Neural cell (in vitro differentiated cells): Measurements from ENCODE around the gene ATP8B3.

ENCODE experiments used
- EZH2 ChIP-seq: fragments of 200-600, 300-800 bp; shearing (Covaris generic), sonication (generic); IDR thresholded peaks from 2 replicates; pipeline ENCODE4 v1.6.1; 2014; ENCODE audit warnings: antibody characterized with exemption, low read length, borderline replicate concordance, mild to moderate bottlenecking; ENCODE audit not compliant: insufficient read depth, poor library complexity, severe bottlenecking
- MXI1 ChIP-seq: fragments of 450-650 bp; conservative IDR thresholded peaks from 2 replicates; pipeline ENCODE4 v1.6.1; 2014; ENCODE audit warnings: antibody characterized with exemption, mild to moderate bottlenecking; ENCODE audit not compliant: poor library complexity, severe bottlenecking
- SMC3 ChIP-seq: fragments of 450-650 bp; conservative IDR thresholded peaks from 2 replicates; pipeline ENCODE4 v1.6.1; 2014; ENCODE audit warnings: antibody characterized with exemption, mild to moderate bottlenecking, moderate library complexity; ENCODE audit not compliant: poor library complexity
- TAF1 ChIP-seq: IDR thresholded peaks from 2 replicates; pipeline ENCODE4 v1.6.1; 2012; ENCODE audit warnings: low read depth
- TF ChIP-seq, protein P1 (sequence below): fragments of 450-650 bp; IDR thresholded peaks from 2 replicates; pipeline ENCODE4 v1.5.1; 2014; ENCODE audit warnings: antibody characterized with exemption, mild to moderate bottlenecking, moderate library complexity; ENCODE audit not compliant: poor library complexity, severe bottlenecking
- TF ChIP-seq, protein P2 (sequence below): IDR thresholded peaks from 2 replicates; pipeline ENCODE4 v1.6.1; 2012; ENCODE audit warnings: borderline replicate concordance

GRCh38 chr19:1782521-1782920, 29.6 kb downstream of the ATP8B3 start:
- TF ChIP-seq, protein P1, sequence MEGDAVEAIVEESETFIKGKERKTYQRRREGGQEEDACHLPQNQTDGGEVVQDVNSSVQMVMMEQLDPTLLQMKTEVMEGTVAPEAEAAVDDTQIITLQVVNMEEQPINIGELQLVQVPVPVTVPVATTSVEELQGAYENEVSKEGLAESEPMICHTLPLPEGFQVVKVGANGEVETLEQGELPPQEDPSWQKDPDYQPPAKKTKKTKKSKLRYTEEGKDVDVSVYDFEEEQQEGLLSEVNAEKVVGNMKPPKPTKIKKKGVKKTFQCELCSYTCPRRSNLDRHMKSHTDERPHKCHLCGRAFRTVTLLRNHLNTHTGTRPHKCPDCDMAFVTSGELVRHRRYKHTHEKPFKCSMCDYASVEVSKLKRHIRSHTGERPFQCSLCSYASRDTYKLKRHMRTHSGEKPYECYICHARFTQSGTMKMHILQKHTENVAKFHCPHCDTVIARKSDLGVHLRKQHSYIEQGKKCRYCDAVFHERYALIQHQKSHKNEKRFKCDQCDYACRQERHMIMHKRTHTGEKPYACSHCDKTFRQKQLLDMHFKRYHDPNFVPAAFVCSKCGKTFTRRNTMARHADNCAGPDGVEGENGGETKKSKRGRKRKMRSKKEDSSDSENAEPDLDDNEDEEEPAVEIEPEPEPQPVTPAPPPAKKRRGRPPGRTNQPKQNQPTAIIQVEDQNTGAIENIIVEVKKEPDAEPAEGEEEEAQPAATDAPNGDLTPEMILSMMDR = no peak
- TF ChIP-seq, protein P2, sequence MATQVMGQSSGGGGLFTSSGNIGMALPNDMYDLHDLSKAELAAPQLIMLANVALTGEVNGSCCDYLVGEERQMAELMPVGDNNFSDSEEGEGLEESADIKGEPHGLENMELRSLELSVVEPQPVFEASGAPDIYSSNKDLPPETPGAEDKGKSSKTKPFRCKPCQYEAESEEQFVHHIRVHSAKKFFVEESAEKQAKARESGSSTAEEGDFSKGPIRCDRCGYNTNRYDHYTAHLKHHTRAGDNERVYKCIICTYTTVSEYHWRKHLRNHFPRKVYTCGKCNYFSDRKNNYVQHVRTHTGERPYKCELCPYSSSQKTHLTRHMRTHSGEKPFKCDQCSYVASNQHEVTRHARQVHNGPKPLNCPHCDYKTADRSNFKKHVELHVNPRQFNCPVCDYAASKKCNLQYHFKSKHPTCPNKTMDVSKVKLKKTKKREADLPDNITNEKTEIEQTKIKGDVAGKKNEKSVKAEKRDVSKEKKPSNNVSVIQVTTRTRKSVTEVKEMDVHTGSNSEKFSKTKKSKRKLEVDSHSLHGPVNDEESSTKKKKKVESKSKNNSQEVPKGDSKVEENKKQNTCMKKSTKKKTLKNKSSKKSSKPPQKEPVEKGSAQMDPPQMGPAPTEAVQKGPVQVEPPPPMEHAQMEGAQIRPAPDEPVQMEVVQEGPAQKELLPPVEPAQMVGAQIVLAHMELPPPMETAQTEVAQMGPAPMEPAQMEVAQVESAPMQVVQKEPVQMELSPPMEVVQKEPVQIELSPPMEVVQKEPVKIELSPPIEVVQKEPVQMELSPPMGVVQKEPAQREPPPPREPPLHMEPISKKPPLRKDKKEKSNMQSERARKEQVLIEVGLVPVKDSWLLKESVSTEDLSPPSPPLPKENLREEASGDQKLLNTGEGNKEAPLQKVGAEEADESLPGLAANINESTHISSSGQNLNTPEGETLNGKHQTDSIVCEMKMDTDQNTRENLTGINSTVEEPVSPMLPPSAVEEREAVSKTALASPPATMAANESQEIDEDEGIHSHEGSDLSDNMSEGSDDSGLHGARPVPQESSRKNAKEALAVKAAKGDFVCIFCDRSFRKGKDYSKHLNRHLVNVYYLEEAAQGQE = no peak
- TF ChIP-seq EZH2 = no peak
- TF ChIP-seq SMC3 = no peak
- no peak for TF ChIP-seq TAF1
- no peak for TF ChIP-seq MXI1
